Measurements from ENCODE around the gene ARHGAP15. TPM values are rescaled to one million over a fixed set of nuclear protein-coding genes. Genes with fewer than 3 reads are reported as not detected.
A peak's percentile ranks its signal among the peaks of the same experiment; 100 is the strongest.

The ARHGAP15 gene
- total RNA-seq, 1 donor from 2014 or later, result 18.5 TPM

DNA sequence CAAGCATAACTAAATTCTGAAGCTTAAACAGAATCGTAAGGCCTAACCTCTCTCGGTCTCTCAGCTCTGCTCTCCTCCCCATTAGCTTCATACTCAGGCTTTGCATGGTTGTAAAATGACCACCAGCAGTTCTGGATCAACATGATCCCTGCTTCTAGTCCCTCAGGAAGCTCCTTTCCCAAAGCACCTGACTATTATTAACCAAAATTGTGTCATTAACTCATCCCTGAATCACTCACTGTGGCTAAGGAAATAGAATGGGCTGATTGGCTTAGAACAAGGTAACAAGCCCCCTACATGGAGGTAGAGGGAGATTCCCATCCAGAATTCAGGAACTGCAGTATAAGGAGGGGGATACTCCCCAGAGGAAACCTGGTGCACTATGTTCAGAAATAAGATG lies 448.3 kb downstream of the ARHGAP15 start:
- Histone ChIP-seq H3K27ac (no peak overlapping the region), H3K4me3 (no peak overlapping the region), H3K4me1 (peaks cover 8% of the 10 kb centered on the region), H3K9me3 (no peaks in the 10 kb centered on the region), H3K36me3 (no peaks in the 10 kb centered on the region), H3K27me3 (ENCODE audit: low read depth) (no peaks in the 10 kb centered on the region)
- TF ChIP-seq, protein P1, sequence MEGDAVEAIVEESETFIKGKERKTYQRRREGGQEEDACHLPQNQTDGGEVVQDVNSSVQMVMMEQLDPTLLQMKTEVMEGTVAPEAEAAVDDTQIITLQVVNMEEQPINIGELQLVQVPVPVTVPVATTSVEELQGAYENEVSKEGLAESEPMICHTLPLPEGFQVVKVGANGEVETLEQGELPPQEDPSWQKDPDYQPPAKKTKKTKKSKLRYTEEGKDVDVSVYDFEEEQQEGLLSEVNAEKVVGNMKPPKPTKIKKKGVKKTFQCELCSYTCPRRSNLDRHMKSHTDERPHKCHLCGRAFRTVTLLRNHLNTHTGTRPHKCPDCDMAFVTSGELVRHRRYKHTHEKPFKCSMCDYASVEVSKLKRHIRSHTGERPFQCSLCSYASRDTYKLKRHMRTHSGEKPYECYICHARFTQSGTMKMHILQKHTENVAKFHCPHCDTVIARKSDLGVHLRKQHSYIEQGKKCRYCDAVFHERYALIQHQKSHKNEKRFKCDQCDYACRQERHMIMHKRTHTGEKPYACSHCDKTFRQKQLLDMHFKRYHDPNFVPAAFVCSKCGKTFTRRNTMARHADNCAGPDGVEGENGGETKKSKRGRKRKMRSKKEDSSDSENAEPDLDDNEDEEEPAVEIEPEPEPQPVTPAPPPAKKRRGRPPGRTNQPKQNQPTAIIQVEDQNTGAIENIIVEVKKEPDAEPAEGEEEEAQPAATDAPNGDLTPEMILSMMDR (IDR thresholded peaks at IDR 0.05), result no peak
- no peak for DNase-seq
- intact Hi-C loops (cut with DNase I), result no loop called here
- no peak for ATAC-seq

DNA sequence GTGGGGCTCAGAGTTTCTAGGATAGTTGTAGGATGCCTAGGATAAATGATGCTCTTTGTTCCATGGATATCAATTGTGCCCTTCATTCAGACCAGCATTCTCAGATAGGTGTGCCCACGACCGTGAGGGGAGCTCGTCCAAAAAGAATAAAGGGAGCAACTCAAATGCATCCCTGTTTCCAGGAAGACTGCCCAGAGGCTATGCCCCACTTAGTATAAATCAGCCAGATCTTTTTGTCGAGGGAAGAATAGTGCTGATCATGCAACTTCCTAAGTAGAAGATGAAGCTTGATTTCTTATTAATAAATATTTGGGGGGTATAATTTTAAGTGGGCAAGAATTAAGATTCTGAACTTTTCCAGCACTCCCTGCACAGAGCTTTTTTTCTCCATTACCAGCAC lies 450.2 kb downstream of the ARHGAP15 start:
- Histone ChIP-seq H3K9me3 (no peaks in the 10 kb centered on the region), H3K27me3 (ENCODE audit: low read depth) (no peaks in the 10 kb centered on the region), H3K27ac (no peak overlapping the region), H3K4me3 (no peak overlapping the region), H3K36me3 (no peaks in the 10 kb centered on the region), H3K4me1 (peaks cover 8% of the 10 kb centered on the region)
- intact Hi-C loops (cut with DNase I), result no loop called here
- no peak for DNase-seq
- TF ChIP-seq, protein P1 (IDR thresholded peaks at IDR 0.05), result no peak
- ATAC-seq, result no peak

DNA sequence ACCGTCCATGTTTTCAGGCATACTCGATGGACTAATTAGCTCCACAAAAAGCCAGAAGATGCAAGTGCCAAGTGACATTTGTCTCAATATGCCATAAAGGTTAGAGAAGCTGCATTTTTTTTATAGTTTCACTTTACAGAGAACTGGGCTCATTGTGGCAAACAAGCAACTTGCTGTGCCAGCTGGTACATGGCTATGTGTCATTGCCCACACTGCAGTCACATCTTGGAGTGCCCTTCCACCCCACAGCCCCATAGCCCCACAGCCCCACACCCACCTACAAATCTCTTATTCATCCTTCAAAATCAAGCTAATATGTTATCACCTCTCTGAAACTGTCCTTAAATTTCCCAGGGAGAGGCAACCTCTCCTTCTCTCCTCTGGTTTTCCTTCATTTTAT lies 451.9 kb downstream of the ARHGAP15 start:
- H3K36me3 ChIP-seq, result no peaks in the 10 kb centered on the region

GRCh38 chr2:143582046-143582747 lies 453.0 kb downstream of the ARHGAP15 start:
- H3K9me3 ChIP-seq, result no peaks in the 10 kb centered on the region
- intact Hi-C loops (cut with DNase I), result no loop called here
- no peak overlapping the region for H3K4me3 ChIP-seq
- H3K27ac ChIP-seq, result no peak overlapping the region
- no peak for DNase-seq
- peaks cover 8% of the 10 kb centered on the region for H3K4me1 ChIP-seq
- no peaks in the 10 kb centered on the region for H3K27me3 ChIP-seq (ENCODE audit: low read depth)
- no peaks in the 10 kb centered on the region for H3K36me3 ChIP-seq
- ATAC-seq, result peak in 1 of 2 donors; percentile 32
- TF ChIP-seq, protein P1 (IDR thresholded peaks at IDR 0.05), result no peak

More for the DNA sequence above, 451.9 kb downstream of the ARHGAP15 start:
- Histone ChIP-seq H3K27me3 (ENCODE audit: low read depth) (no peaks in the 10 kb centered on the region), H3K9me3 (no peaks in the 10 kb centered on the region), H3K4me1 (peaks cover 8% of the 10 kb centered on the region), H3K4me3 (no peak overlapping the region), H3K27ac (no peak overlapping the region)
- no peak for ATAC-seq
- intact Hi-C loops (cut with DNase I), result no loop called here
- DNase-seq, result no peak
- TF ChIP-seq, protein P1 (IDR thresholded peaks at IDR 0.05), result no peak

DNA sequence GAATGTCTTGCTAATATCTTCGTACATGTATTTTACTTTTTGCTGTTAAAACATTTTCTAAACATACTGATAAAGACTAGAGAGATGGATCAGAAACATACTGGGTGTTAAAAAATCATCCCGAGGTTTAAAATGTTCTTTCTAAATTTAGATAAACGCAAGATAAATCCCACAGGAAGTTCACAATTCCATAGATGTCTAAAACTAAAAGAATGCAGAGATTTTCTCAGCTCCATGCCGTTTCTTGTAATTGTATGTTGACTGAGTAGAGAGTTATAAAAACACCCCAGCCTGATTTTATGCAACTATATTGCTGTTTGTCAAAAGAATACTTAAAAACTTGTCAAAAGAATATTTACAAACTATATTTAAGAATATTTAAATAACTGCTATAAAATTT lies 455.7 kb downstream of the ARHGAP15 start:
- no peaks in the 10 kb centered on the region for H3K9me3 ChIP-seq
- H3K27ac ChIP-seq, result no peak overlapping the region
- TF ChIP-seq, protein P1 (IDR thresholded peaks at IDR 0.05), result no peak
- no peaks in the 10 kb centered on the region for H3K27me3 ChIP-seq (ENCODE audit: low read depth)
- intact Hi-C loops (cut with DNase I), result no loop called here
- no peak for DNase-seq
- no peaks in the 10 kb centered on the region for H3K36me3 ChIP-seq
- ATAC-seq, result no peak
- no peak overlapping the region for H3K4me3 ChIP-seq
- H3K4me1 ChIP-seq, result peaks cover 8% of the 10 kb centered on the region

Measured in lower lobe of right lung (tissue), 2 donors.